ENCODE data around the gene FMNL2.

The FMNL2 gene

GRCh38 chr2:152500772-152501171 lies 165.8 kb downstream of the FMNL2 start:
- no peak overlapping the region for H3K27ac ChIP-seq (ENCODE audit: low read depth, low read length)
- no peaks in the 10 kb centered on the region for H3K27me3 ChIP-seq (ENCODE audit: control insufficient read depth, insufficient read depth, low read length)
- H3K9me3 ChIP-seq (ENCODE audit: control insufficient read depth, insufficient read depth, low read length): no peaks in the 10 kb centered on the region
- H3K4me1 ChIP-seq (ENCODE audit: control insufficient read depth, insufficient read depth, low read length): peaks cover 42% of the 10 kb centered on the region
- no peak overlapping the region for H3K9ac ChIP-seq (ENCODE audit: low read depth, low read length)
- no peaks in the 10 kb centered on the region for H3K36me3 ChIP-seq (ENCODE audit: control insufficient read depth, insufficient read depth, low read length)
- no peak overlapping the region for H3K4me3 ChIP-seq (ENCODE audit: low read depth, low read length)

GRCh38 chr2:152501666-152502065 lies 166.7 kb downstream of the FMNL2 start:
- no peak overlapping the region for H3K9ac ChIP-seq (ENCODE audit: low read depth, low read length)
- H3K27ac ChIP-seq (ENCODE audit: low read depth, low read length): no peak overlapping the region
- H3K4me3 ChIP-seq (ENCODE audit: low read depth, low read length): no peak overlapping the region
- peaks cover 42% of the 10 kb centered on the region for H3K4me1 ChIP-seq (ENCODE audit: control insufficient read depth, insufficient read depth, low read length)
- no peaks in the 10 kb centered on the region for H3K36me3 ChIP-seq (ENCODE audit: control insufficient read depth, insufficient read depth, low read length)
- H3K9me3 ChIP-seq (ENCODE audit: control insufficient read depth, insufficient read depth, low read length): no peaks in the 10 kb centered on the region
- no peaks in the 10 kb centered on the region for H3K27me3 ChIP-seq (ENCODE audit: control insufficient read depth, insufficient read depth, low read length)

DNA sequence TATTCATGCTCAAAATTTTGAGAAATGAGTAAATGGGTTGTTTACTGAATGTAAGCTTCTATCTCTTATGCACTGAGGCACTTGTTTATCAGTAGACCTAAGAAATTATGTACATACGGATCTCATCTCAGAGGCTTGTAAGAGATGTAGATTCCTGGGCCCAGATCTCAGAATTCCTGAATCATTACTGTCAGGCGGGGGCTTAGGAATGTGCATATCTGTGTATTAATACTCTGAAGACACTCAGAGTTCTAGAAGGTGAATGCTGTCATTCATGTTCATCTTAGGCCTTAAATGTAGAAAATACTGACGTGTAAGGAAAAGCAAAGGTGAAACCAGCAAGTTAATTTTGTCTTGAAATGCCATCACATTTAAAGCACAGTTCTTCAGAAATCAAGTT lies 169.6 kb downstream of the FMNL2 start:
- no peaks in the 10 kb centered on the region for H3K9me3 ChIP-seq (ENCODE audit: control insufficient read depth, insufficient read depth, low read length)
- no peak overlapping the region for H3K9ac ChIP-seq (ENCODE audit: low read depth, low read length)
- peaks cover 25% of the 10 kb centered on the region for H3K4me1 ChIP-seq (ENCODE audit: control insufficient read depth, insufficient read depth, low read length)
- H3K27me3 ChIP-seq (ENCODE audit: control insufficient read depth, insufficient read depth, low read length): no peaks in the 10 kb centered on the region
- H3K4me3 ChIP-seq (ENCODE audit: low read depth, low read length): no peak overlapping the region
- no peak overlapping the region for H3K27ac ChIP-seq (ENCODE audit: low read depth, low read length)
- H3K36me3 ChIP-seq (ENCODE audit: control insufficient read depth, insufficient read depth, low read length): no peaks in the 10 kb centered on the region

DNA sequence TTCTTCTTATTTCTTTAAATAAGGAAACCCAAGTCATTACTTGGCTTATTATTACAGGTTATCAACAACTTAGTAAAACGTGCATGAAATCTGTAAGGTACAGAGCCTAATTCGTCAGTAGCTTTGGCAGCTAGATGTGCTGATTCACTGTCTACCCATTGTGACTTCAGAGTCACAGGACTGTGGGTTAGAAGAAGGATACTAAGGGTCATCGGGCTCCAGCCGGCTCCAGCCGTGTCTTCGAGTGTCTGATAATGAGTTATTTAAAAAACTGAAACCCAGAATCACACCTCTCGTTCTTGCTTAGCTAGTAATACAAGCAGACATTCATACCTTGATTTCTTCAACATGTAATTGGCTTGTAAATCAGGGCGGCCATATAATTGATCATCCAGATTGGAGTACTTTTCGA lies 170.5 kb downstream of the FMNL2 start:
- Histone ChIP-seq H3K4me1 (ENCODE audit: control insufficient read depth, insufficient read depth, low read length) (peaks cover 19% of the 10 kb centered on the region), H3K9ac (ENCODE audit: low read depth, low read length) (no peak overlapping the region), H3K4me3 (ENCODE audit: low read depth, low read length) (no peak overlapping the region), H3K9me3 (ENCODE audit: control insufficient read depth, insufficient read depth, low read length) (no peaks in the 10 kb centered on the region), H3K27ac (ENCODE audit: low read depth, low read length) (peak overlapping the region; percentile 15), H3K36me3 (ENCODE audit: control insufficient read depth, insufficient read depth, low read length) (no peaks in the 10 kb centered on the region), H3K27me3 (ENCODE audit: control insufficient read depth, insufficient read depth, low read length) (no peaks in the 10 kb centered on the region)

GRCh38 chr2:152506843-152507242 lies 171.9 kb downstream of the FMNL2 start:
- Histone ChIP-seq H3K27ac (ENCODE audit: low read depth, low read length) (no peak overlapping the region), H3K9ac (ENCODE audit: low read depth, low read length) (no peak overlapping the region), H3K9me3 (ENCODE audit: control insufficient read depth, insufficient read depth, low read length) (no peaks in the 10 kb centered on the region), H3K4me1 (ENCODE audit: control insufficient read depth, insufficient read depth, low read length) (peaks cover 8% of the 10 kb centered on the region), H3K27me3 (ENCODE audit: control insufficient read depth, insufficient read depth, low read length) (no peaks in the 10 kb centered on the region), H3K36me3 (ENCODE audit: control insufficient read depth, insufficient read depth, low read length) (no peaks in the 10 kb centered on the region), H3K4me3 (ENCODE audit: low read depth, low read length) (no peak overlapping the region)

DNA sequence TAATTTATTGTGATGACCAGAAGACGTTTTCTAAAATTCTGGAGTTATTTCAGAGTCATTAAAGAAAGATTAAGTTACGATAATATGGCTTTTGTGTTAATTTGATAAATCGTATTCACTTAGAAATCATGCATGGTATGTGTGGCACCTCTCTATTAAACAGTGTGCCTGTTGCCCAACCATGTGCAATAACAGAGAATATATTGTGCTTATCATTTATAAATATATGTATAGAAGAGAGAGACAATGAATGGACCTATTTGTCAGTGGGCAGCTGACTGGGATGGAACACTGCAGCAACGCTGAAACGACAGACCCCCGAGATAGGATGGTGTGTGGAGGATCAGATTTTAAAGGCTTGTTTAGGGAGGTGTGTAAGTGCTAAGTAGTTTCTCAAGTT lies 172.9 kb downstream of the FMNL2 start:
- H3K27me3 ChIP-seq (ENCODE audit: control insufficient read depth, insufficient read depth, low read length): no peaks in the 10 kb centered on the region
- H3K9me3 ChIP-seq (ENCODE audit: control insufficient read depth, insufficient read depth, low read length): no peaks in the 10 kb centered on the region
- no peak overlapping the region for H3K27ac ChIP-seq (ENCODE audit: low read depth, low read length)
- H3K9ac ChIP-seq (ENCODE audit: low read depth, low read length): no peak overlapping the region
- peaks cover 14% of the 10 kb centered on the region for H3K4me1 ChIP-seq (ENCODE audit: control insufficient read depth, insufficient read depth, low read length)
- no peak overlapping the region for H3K4me3 ChIP-seq (ENCODE audit: low read depth, low read length)
- H3K36me3 ChIP-seq (ENCODE audit: control insufficient read depth, insufficient read depth, low read length): no peaks in the 10 kb centered on the region

- H3K4me1 ChIP-seq (ENCODE audit: control insufficient read depth, insufficient read depth, low read length): peaks cover 14% of the 10 kb centered on the region
- H3K27me3 ChIP-seq (ENCODE audit: control insufficient read depth, insufficient read depth, low read length): no peaks in the 10 kb centered on the region
- no peaks in the 10 kb centered on the region for H3K9me3 ChIP-seq (ENCODE audit: control insufficient read depth, insufficient read depth, low read length)
- H3K36me3 ChIP-seq (ENCODE audit: control insufficient read depth, insufficient read depth, low read length): no peaks in the 10 kb centered on the region
- no peak overlapping the region for H3K4me3 ChIP-seq (ENCODE audit: low read depth, low read length)
- H3K27ac ChIP-seq (ENCODE audit: low read depth, low read length): no peak overlapping the region
- no peak overlapping the region for H3K9ac ChIP-seq (ENCODE audit: low read depth, low read length)
These were observed 173.5 kb downstream of the FMNL2 start for GRCh38 chr2:152508446-152508845.

DNA sequence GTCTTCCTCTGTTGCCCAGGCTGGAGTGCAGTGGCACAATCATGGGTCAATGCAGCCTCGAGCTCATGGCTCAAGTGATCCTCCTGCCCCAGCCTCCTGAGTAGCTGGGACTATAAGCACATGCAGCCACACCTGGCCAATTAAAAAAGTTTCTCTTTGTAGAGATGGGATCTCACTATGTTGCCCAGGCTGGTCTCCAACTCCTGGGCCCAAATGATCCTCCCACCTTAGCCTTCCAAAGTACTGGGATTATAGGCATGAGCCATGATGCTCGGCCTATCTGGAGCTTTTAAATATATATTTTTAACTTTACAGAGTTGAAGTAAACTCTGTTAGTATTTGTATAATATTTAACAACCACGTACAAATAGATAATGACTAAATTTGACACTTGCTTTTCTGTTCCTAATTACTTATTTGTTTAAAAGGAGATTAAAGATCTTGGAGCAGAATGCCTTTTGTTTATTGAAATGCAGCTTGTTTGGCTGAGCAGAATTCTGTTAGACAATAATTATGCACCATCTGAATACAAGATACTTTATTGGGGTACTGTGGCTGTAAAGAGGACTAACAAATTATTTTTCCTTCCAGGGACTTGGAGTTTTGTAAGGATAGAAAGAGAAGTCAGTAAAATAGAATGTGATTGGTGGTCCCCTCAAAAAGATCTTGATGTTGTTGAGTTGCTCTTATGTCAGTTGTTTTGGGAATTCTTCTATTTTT lies 175.0 kb downstream of the FMNL2 start:
- no peaks in the 10 kb centered on the region for H3K36me3 ChIP-seq (ENCODE audit: control insufficient read depth, insufficient read depth, low read length)
- no peaks in the 10 kb centered on the region for H3K27me3 ChIP-seq (ENCODE audit: control insufficient read depth, insufficient read depth, low read length)
- H3K9me3 ChIP-seq (ENCODE audit: control insufficient read depth, insufficient read depth, low read length): no peaks in the 10 kb centered on the region
- H3K27ac ChIP-seq (ENCODE audit: low read depth, low read length): no peak overlapping the region
- peaks cover 8% of the 10 kb centered on the region; the same call in 1 of the 2 replicates for H3K4me1 ChIP-seq (ENCODE audit: control insufficient read depth, insufficient read depth, low read length)
- H3K4me3 ChIP-seq (ENCODE audit: low read depth, low read length): no peak overlapping the region
- no peak overlapping the region for H3K9ac ChIP-seq (ENCODE audit: low read depth, low read length)

GRCh38 chr2:152510621-152511020 lies 175.6 kb downstream of the FMNL2 start:
- no peaks in the 10 kb centered on the region for H3K9me3 ChIP-seq (ENCODE audit: control insufficient read depth, insufficient read depth, low read length)

GRCh38 chr2:152511981-152512380 lies 177.0 kb downstream of the FMNL2 start:
- no peak overlapping the region for H3K9ac ChIP-seq (ENCODE audit: low read depth, low read length)
- H3K36me3 ChIP-seq (ENCODE audit: control insufficient read depth, insufficient read depth, low read length): no peaks in the 10 kb centered on the region
- H3K4me3 ChIP-seq (ENCODE audit: low read depth, low read length): no peak overlapping the region
- no peaks in the 10 kb centered on the region for H3K9me3 ChIP-seq (ENCODE audit: control insufficient read depth, insufficient read depth, low read length)
- no peaks in the 10 kb centered on the region for H3K27me3 ChIP-seq (ENCODE audit: control insufficient read depth, insufficient read depth, low read length)
- no peak overlapping the region for H3K27ac ChIP-seq (ENCODE audit: low read depth, low read length)
- H3K4me1 ChIP-seq (ENCODE audit: control insufficient read depth, insufficient read depth, low read length): peaks cover 6% of the 10 kb centered on the region; the same call in 1 of the 2 replicates

More at GRCh38 chr2:152510621-152511020, 175.6 kb downstream of the FMNL2 start:
- no peaks in the 10 kb centered on the region for H3K36me3 ChIP-seq (ENCODE audit: control insufficient read depth, insufficient read depth, low read length)
- no peaks in the 10 kb centered on the region for H3K27me3 ChIP-seq (ENCODE audit: control insufficient read depth, insufficient read depth, low read length)
- no peak overlapping the region for H3K9ac ChIP-seq (ENCODE audit: low read depth, low read length)
- H3K27ac ChIP-seq (ENCODE audit: low read depth, low read length): no peak overlapping the region
- H3K4me1 ChIP-seq (ENCODE audit: control insufficient read depth, insufficient read depth, low read length): peaks cover 6% of the 10 kb centered on the region; the same call in 1 of the 2 replicates
- no peak overlapping the region for H3K4me3 ChIP-seq (ENCODE audit: low read depth, low read length)

- Histone ChIP-seq H3K36me3 (ENCODE audit: control insufficient read depth, insufficient read depth, low read length) (no peaks in the 10 kb centered on the region), H3K9ac (ENCODE audit: low read depth, low read length) (no peak overlapping the region), H3K9me3 (ENCODE audit: control insufficient read depth, insufficient read depth, low read length) (no peaks in the 10 kb centered on the region), H3K27ac (ENCODE audit: low read depth, low read length) (no peak overlapping the region), H3K4me3 (ENCODE audit: low read depth, low read length) (no peak overlapping the region), H3K4me1 (ENCODE audit: control insufficient read depth, insufficient read depth, low read length) (peaks cover 6% of the 10 kb centered on the region; the same call in 1 of the 2 replicates), H3K27me3 (ENCODE audit: control insufficient read depth, insufficient read depth, low read length) (no peaks in the 10 kb centered on the region)
These were observed 178.1 kb downstream of the FMNL2 start for GRCh38 chr2:152513029-152513428.
